HepG2 (cell line): ENCODE measurements around the gene DNAJC9. TPM values are rescaled to one million over a fixed set of nuclear protein-coding genes. Genes with fewer than 3 reads are reported as not detected.

Experiments used
- HNF4A ChIP-seq: sonication (generic); formaldehyde crosslinking; IDR thresholded peaks from 2 replicates; pipeline ENCODE4 v1.4.0; 2020; ENCODE audit warnings: missing genetic modification reagents
- NCOA5 ChIP-seq: sonication (generic); formaldehyde crosslinking; IDR thresholded peaks from 2 replicates; pipeline ENCODE4 v1.4.0; 2020; ENCODE audit warnings: missing genetic modification reagents
- PHB2 ChIP-seq: fragments of 450-650 bp; IDR thresholded peaks from 2 replicates; pipeline ENCODE4 v1.6.1; 2018; ENCODE audit not compliant: partially characterized antibody
- SAP130 ChIP-seq: IDR thresholded peaks from 2 replicates; pipeline ENCODE4 v1.6.1; 2016; ENCODE audit warnings: low read depth
- SMYD3 ChIP-seq: sonication (generic); formaldehyde crosslinking; IDR thresholded peaks from 2 replicates; pipeline ENCODE4 v1.8.1; 2023; ENCODE audit warnings: mild to moderate bottlenecking, missing genetic modification reagents
- TAF15 ChIP-seq: fragments of 200-400 bp; formaldehyde crosslinking; IDR thresholded peaks from one replicate; pipeline ENCODE4 v1.6.1; 2018; ENCODE audit warnings: mild to moderate bottlenecking, low read depth, low read length; ENCODE audit not compliant: poor library complexity, severe bottlenecking
- TCF7 ChIP-seq: sonication (generic); IDR thresholded peaks from 2 replicates; pipeline ENCODE4 v1.6.1; 2016; ENCODE audit warnings: antibody characterized with exemption, low read depth
- ZNF703 ChIP-seq: sonication (generic); formaldehyde crosslinking; IDR thresholded peaks from 2 replicates; pipeline ENCODE4 v1.5.1; 2020; ENCODE audit warnings: missing genetic modification reagents, mild to moderate bottlenecking, moderate library complexity, borderline replicate concordance
- polyA plus RNA-seq, 8 experiments: library from polyadenylated mRNA; depleted of rRNA in 3 of 8; stranded (reverse) in 7 of 8; unstranded in 1 of 8; fragments of >200 nt; fragmentation: Illumina TruSeq in 4 of 8; extraction: Trizol in 4 of 8; gene quantifications; 2 replicates each; pipeline versions ENCODE4 v1.2.1 to v1.2.3, GENCODE V29; 2011 to 2016; ENCODE audit warnings: low read depth in 4 of 8, missing spikeins in 1 of 8, mixed read lengths in 1 of 8; ENCODE audit not compliant: insufficient read depth in 1 of 8
- total RNA-seq, 5 experiments: library from RNA; depleted of rRNA; stranded (reverse); fragments of >200 nt; fragmentation: Illumina TruSeq; extraction: Trizol; gene quantifications; 2 replicates each; pipeline ENCODE4 v1.2.3, GENCODE V29; 2016; ENCODE audit warnings: low read depth in 1 of 5
- TF ChIP-seq, protein P1 (sequence below): sonication (generic); formaldehyde crosslinking; IDR thresholded peaks from 2 replicates; pipeline ENCODE4 v1.4.0; 2020; ENCODE audit warnings: missing genetic modification reagents
- TF ChIP-seq, protein P2 (sequence below): sonication (generic); formaldehyde crosslinking; IDR thresholded peaks from 2 replicates; pipeline ENCODE4 v1.8.1; 2023; ENCODE audit warnings: mild to moderate bottlenecking, inconsistent platforms, moderate library complexity, missing genetic modification reagents, borderline replicate concordance
- TF ChIP-seq, protein P3 (sequence below): sonication (generic); formaldehyde crosslinking; IDR thresholded peaks from 2 replicates; pipeline ENCODE4 v1.5.1; 2020; ENCODE audit warnings: mild to moderate bottlenecking, moderate library complexity, missing genetic modification reagents
- TF ChIP-seq, protein P4 (sequence below): sonication (generic); formaldehyde crosslinking; IDR thresholded peaks from 2 replicates; pipeline ENCODE4 v1.5.0; 2020; ENCODE audit warnings: mild to moderate bottlenecking, low read depth, missing genetic modification reagents, borderline replicate concordance
- TF ChIP-seq, protein P5 (sequence below), 2 experiments: fragments of 450-650 bp in 1 of 2; sonication (generic) in 1 of 2; formaldehyde crosslinking in 1 of 2; IDR thresholded peaks; 2 replicates each; pipeline versions ENCODE4 v1.6.1 to v1.8.0; 2016 to 2022; ENCODE audit warnings: antibody characterized with exemption in 1 of 2, mild to moderate bottlenecking in 1 of 2, missing genetic modification reagents in 1 of 2

Gene DNAJC9
- total and polyA plus RNA-seq, 2 of the 13 experiments (the other 11 are each of a cell fraction or from before 2014, with no cell fraction given): 15.9 to 60.3 TPM

DNA sequence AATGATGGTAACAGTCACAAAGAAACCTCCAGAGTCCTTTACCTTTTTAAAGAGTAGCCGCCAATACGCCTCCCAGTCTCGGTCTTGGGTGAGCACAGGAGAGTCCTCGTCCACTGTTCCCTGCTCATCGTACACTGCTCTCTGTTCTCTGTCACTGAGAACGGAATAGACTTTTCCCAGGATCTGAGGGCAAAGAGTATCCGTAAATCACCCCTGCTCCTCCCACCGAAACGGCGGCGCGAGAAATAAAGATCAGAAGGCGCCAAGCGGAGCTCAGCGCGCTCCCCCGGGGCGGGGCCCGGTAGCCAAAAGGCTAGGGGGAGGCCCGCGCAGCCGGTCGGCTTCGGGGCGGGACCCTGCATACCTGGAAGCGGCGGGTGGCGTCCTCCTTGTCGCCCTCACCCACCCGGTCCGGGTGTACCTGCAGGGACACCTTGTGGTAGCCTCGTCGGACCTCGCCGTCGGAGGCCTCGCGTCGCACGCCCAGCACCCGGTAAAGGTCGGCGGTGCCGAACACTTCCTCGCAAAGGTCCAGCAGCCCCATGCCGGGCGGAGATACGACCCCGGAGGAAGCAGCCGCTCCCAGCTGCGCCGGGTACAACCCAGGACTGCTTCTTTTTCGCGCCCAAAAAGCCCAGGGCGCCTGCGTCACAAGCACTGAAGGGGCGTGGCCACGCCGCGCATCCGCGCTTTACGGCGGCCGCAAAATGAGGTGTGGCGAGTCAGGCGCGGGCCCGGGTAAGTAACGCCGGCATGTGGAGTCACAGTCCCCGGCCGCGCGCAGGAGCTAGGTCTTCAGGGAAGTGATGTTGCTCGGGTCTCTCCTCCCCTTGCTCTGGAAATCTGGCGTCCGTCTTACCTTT, at the start of gene DNAJC9 (continued):
- TF ChIP-seq ZNF703 (no peak; the same call in 1 of the 2 replicates), SAP130 (CRISPR knock-in tag) (peak; percentile 99), TAF15 (peak; percentile 89), TCF7 (no peak), NCOA5 (CRISPR knock-in tag) (peak; percentile 87; the same call in 1 of the 2 replicates), PHB2 (no peak), HNF4A (peak; percentile 62), SMYD3 (CRISPR knock-in tag) (peak; percentile 77)
- TF ChIP-seq, protein P1, sequence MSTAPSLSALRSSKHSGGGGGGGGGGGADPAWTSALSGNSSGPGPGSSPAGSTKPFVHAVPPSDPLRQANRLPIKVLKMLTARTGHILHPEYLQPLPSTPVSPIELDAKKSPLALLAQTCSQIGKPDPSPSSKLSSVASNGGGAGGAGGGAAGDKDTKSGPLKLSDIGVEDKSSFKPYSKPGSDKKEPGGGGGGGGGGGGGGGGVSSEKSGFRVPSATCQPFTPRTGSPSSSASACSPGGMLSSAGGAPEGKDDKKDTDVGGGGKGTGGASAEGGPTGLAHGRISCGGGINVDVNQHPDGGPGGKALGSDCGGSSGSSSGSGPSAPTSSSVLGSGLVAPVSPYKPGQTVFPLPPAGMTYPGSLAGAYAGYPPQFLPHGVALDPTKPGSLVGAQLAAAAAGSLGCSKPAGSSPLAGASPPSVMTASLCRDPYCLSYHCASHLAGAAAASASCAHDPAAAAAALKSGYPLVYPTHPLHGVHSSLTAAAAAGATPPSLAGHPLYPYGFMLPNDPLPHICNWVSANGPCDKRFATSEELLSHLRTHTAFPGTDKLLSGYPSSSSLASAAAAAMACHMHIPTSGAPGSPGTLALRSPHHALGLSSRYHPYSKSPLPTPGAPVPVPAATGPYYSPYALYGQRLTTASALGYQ: no peak
- TF ChIP-seq, protein P2, sequence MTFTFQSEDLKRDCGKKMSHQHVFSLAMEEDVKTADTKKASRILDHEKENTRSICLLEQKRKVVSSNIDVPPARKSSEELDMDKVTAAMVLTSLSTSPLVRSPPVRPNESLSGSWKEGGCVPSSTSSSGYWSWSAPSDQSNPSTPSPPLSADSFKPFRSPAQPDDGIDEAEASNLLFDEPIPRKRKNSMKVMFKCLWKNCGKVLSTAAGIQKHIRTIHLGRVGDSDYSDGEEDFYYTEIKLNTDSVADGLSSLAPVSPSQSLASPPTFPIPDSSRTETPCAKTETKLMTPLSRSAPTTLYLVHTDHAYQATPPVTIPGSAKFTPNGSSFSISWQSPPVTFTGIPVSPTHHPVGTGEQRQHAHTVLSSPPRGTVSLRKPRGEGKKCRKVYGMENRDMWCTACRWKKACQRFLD (CRISPR knock-in tag): no peak
- TF ChIP-seq, protein P3, sequence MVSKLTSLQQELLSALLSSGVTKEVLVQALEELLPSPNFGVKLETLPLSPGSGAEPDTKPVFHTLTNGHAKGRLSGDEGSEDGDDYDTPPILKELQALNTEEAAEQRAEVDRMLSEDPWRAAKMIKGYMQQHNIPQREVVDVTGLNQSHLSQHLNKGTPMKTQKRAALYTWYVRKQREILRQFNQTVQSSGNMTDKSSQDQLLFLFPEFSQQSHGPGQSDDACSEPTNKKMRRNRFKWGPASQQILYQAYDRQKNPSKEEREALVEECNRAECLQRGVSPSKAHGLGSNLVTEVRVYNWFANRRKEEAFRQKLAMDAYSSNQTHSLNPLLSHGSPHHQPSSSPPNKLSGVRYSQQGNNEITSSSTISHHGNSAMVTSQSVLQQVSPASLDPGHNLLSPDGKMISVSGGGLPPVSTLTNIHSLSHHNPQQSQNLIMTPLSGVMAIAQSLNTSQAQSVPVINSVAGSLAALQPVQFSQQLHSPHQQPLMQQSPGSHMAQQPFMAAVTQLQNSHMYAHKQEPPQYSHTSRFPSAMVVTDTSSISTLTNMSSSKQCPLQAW (CRISPR knock-in tag): peak; percentile 91
- TF ChIP-seq, protein P4, sequence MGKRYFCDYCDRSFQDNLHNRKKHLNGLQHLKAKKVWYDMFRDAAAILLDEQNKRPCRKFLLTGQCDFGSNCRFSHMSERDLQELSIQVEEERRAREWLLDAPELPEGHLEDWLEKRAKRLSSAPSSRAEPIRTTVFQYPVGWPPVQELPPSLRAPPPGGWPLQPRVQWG (CRISPR knock-in tag): no peak
- TF ChIP-seq, protein P5, sequence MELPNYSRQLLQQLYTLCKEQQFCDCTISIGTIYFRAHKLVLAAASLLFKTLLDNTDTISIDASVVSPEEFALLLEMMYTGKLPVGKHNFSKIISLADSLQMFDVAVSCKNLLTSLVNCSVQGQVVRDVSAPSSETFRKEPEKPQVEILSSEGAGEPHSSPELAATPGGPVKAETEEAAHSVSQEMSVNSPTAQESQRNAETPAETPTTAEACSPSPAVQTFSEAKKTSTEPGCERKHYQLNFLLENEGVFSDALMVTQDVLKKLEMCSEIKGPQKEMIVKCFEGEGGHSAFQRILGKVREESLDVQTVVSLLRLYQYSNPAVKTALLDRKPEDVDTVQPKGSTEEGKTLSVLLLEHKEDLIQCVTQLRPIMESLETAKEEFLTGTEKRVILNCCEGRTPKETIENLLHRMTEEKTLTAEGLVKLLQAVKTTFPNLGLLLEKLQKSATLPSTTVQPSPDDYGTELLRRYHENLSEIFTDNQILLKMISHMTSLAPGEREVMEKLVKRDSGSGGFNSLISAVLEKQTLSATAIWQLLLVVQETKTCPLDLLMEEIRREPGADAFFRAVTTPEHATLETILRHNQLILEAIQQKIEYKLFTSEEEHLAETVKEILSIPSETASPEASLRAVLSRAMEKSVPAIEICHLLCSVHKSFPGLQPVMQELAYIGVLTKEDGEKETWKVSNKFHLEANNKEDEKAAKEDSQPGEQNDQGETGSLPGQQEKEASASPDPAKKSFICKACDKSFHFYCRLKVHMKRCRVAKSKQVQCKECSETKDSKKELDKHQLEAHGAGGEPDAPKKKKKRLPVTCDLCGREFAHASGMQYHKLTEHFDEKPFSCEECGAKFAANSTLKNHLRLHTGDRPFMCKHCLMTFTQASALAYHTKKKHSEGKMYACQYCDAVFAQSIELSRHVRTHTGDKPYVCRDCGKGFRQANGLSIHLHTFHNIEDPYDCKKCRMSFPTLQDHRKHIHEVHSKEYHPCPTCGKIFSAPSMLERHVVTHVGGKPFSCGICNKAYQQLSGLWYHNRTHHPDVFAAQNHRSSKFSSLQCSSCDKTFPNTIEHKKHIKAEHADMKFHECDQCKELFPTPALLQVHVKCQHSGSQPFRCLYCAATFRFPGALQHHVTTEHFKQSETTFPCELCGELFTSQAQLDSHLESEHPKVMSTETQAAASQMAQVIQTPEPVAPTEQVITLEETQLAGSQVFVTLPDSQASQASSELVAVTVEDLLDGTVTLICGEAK (IDR thresholded peaks at IDR 0.05): no peak
- TF ChIP-seq, protein P5 (CRISPR knock-in tag; IDR thresholded peaks at IDR 0.05): peak; percentile 71; the same call in 1 of the 2 replicates
